Measurements from ENCODE around the gene GPRIN1.
"Not testable (repeated sequence)": the region's sequence is repeated elsewhere in the genome, so short reads cannot be mapped to it uniquely, and the experiment has no call there.

The GPRIN1 gene

DNA sequence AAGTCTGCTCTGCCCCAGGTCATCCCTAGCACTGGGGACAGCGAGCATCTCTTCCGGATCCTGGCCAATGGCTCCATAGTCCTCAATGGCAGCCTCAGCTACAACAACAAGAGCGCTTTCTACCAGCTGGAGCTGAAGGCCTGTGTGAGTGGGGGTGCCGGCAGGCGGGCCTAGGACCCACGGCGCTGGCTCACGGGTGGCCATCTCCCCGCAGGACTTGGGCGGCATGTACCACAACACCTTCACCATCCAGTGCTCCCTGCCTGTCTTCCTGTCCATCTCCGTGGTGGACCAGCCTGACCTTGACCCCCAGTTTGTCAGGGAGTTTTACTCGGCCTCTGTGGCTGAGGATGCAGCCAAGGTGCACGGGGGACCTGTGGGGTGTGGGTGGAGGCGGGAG lies 34.9 kb downstream of the GPRIN1 start:
- DNase-seq (ENCODE audit: low read depth in 1 of 2, low spot score in 1 of 2): no peak

DNA sequence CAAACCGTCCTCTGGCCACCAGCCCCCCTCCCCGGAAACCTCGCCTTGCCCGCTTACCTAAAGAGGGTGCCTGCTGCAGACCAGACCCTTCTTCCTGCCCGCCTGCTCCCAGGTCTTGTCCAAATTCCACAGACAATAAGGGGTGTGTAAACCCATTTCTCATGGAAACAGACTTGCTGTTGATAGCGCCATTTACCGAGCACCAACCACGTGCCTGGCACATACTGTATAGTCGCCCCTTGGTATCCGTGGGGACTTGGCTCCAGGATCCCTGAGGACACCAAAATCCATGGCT lies 35.7 kb downstream of the GPRIN1 start:
- DNase-seq (ENCODE audit: low read depth in 1 of 2, low spot score in 1 of 2): no peak

- peak; percentile 65 to 72 for DNase-seq (ENCODE audit: low read depth in 1 of 2, low spot score in 1 of 2)
Measured at GRCh38 chr5:176573564-176574296, 36.2 kb downstream of the GPRIN1 start.

DNA sequence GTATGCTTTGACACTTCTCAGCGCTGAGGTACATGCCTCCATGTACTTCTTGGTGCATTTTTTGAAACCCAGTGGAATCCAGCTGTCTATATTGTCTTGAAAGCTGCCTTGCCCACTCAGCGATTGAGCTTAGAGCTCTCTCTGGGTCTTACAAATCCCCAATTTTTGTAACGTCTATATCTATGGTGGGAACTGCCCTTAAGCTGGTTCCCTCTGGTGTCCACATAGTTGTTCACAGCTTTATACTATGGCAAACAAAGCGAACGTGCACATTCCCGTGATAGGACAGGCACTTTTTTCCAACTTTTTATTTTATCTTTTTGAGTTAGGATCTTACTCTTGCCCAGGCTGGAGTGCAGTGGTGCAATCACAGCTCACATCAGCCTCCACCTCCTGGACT lies 39.9 kb downstream of the GPRIN1 start:
- DNase-seq (ENCODE audit: low read depth in 1 of 2, low spot score in 1 of 2): no peak

GRCh38 chr5:176568657-176569056 lies 41.3 kb downstream of the GPRIN1 start:
- no peak for DNase-seq (ENCODE audit: low read depth in 1 of 2, low spot score in 1 of 2)

- DNase-seq (ENCODE audit: low read depth in 1 of 2, low spot score in 1 of 2): no peak
Measured at GRCh38 chr5:176565760-176566288, 44.1 kb downstream of the GPRIN1 start.

DNA sequence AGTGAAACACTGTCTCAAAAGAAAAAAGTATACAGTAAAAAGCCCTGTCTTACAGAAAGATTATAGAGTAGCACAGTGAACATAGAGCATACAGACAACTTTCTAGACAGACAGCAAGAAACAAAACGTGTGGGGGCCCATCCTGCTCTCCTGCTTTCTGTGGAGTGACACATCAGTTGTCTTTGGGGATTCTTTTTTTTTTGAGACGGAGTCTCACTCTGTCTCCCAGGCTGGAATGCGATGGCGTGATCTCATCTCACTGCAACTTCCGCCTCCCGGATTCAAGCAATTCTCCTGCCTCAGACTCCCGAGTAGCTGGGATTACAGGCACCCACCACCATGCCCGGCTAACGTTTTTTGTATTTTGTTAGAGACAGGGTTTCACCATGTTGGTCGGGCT lies 46.0 kb downstream of the GPRIN1 start:
- no peak for DNase-seq (ENCODE audit: low read depth in 1 of 2, low spot score in 1 of 2)

DNA sequence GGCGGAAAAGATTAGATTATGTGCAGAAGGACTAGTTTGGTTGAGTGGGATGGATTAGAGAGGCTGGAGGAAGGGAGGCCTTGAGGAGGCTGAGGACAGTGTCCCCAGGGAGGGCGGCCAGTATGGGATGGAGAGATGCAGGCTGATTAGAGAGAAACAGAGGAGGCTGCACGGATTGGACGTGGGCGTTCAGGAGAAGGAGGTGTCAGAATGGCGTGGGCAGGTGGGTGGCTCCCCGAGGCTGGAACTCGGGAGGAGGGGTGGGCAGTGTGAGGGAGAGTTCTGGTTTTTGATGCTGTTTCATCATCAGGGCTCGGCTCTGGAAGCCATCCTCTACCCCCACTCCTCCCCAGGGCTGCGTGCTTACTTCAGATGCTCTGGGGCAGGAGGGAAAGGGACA lies 47.8 kb downstream of the GPRIN1 start:
- no peak for DNase-seq (ENCODE audit: low read depth in 1 of 2, low spot score in 1 of 2)

- DNase-seq (ENCODE audit: low read depth in 1 of 2, low spot score in 1 of 2): no peak
Measured at GRCh38 chr5:176561259-176561658, 48.7 kb downstream of the GPRIN1 start.

DNA sequence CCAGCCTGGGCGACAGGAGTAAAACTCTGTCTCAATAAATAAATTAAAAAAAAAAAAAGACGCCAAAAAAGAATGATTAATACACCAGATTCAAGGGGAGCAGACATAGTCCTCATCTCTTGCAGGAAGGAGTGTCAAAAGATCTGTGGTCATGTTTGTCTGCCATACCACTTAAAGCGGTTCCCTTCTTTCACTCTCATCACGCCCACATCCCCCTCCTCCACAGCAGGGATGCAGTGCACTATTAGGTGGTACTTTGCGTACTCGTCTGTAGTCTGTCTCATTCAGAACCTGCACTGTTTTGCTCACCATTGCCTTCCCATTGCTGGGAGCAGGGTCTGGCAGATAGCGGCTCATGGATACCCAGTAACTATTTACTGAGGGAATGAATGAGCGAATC lies 49.6 kb downstream of the GPRIN1 start:
- DNase-seq (ENCODE audit: low read depth in 1 of 2, low spot score in 1 of 2): no peak

DNA sequence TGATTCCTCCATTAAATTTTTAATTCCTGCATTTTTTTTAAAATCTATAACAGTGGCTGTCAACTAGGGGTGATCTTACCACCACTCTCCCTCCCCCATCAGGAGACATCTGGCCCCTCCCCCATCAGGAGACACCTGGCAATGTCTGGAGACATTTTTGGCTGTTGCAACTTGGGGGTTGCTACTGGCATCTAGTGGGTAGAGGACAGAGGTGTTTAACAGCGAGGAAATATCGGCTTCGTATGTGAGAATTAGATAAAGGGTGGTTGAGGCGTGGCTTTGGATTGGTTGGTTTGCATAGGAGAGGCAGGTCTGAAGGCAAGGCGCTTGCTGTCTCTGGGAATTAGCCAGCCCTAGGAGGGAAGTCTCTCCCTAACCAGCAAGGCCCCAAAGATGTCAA lies 50.3 kb downstream of the GPRIN1 start:
- DNase-seq (ENCODE audit: low read depth in 1 of 2, low spot score in 1 of 2): no peak

DNA sequence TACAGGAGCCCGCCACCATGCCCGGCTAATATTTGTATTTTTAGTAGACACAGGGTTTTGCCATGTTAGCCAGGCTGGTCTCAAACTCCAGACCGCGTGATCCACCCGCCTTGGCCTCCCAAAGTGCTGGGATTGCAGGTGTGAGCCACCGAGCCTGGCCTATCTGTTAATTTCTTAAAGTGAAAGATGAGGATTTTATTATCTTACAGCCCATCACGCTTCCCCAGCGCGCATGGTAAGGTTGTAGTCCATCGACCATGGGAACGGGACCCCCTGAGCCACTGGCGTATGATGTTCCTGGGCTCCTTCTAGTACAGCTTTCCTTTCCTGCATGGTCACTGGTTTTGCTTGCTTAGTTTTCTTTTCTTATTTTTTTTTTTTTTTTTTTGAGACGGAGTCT lies 52.1 kb downstream of the GPRIN1 start:
- DNase-seq (ENCODE audit: low read depth in 1 of 2, low spot score in 1 of 2): no peak

DNA sequence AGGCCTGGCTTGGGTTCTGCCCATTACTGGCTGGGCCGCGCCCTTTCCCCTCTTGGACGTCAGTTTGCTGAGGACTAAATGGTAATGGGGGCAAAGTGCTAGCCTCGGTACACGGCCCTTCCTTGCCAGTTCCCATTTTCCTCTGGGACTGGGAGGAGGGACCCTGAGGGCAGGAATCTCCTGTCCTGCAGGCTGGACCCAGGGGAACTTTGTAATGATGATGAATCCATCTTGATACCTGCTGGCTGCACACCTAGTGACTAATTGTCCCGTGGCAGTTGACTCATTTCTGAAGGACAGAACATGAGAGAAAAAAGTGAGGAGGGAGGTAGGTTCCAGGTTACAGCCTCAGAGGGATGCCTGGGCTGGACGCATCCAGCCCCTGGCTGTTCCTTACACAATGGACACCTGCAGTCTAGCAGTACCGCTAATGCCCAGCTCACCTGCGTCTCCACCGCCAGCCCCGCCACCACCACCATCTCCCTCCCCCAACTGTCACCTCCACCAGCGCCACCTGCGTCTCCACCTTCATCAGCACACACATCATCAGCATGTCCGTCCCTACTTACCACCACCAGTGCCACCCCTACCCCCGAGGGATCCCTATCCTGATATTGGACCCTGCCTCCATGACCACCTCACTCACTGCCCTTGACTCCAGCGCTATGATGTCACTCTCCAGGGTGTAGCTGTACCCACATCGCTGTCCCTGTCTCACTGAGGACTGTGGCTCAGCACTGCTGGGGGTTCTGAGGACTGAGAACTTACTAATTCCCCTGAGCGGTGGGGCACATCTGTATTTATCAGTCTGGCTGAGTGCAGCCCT lies 56.5 kb downstream of the GPRIN1 start:
- DNase-seq (ENCODE audit: low read depth in 1 of 2, low spot score in 1 of 2): no peak

DNA sequence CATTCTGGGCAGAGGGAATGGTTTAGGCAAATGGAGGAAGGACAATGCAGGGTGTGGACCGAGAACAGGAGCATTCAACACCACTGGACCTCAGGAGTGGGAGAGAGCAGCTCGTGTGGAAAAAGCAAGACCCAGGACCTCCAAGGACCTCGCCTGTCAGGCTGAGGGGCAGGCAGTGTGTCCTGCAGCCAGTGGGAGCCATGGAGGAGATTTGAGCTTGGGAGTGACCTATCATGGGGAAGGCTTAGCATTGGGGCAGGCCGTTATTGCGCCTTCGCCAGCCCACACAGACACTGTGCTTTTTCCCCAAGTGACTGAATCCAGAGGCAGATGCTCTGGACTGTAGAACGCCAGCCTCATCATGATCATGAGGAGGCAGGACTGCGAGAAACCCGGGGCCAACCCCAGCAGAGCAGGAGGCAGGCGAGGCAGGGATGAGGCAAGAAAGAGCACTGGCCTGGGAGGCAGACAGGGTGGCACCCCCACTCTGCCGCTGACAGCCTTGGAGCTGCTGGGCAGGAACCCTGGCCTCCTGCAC lies 57.6 kb downstream of the GPRIN1 start:
- DNase-seq (ENCODE audit: low read depth in 1 of 2, low spot score in 1 of 2): no peak

GRCh38 chr5:176550937-176551336 lies 59.0 kb downstream of the GPRIN1 start:
- not testable (repeated sequence) for DNase-seq (ENCODE audit: low read depth in 1 of 2, low spot score in 1 of 2)

DNA sequence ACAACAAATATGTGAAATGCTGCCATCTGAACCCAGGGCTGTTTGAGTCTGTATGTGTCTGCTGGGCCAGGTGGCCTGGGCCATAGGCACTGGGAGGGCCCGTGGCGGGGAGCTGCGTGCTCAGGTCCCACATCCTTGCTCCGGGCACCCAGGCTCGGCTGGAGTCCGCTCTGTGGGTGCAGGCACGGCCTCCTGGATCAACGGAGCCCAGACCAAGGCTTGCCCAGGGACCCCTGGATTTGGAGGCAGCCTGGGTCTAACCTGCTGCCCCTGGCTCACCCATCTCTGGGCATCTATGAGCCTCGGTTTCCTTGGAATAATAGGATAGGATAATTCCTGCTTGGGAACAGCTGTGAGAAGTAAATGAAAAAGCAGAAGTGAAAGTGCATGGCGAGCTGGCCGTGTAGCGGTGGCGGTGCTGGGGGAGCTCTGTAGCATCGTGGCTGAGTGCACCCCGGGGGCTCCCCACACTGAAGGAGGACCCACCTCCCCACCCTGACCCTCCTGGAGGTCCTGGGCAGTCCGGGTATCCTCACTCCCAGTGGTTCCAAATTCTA lies 59.6 kb downstream of the GPRIN1 start:
- DNase-seq (ENCODE audit: low read depth in 1 of 2, low spot score in 1 of 2): no peak

- no peak for DNase-seq (ENCODE audit: low read depth in 1 of 2, low spot score in 1 of 2)
Measured at GRCh38 chr5:176549871-176550270, 60.1 kb downstream of the GPRIN1 start.

- DNase-seq (ENCODE audit: low read depth in 1 of 2, low spot score in 1 of 2): no peak
Measured at GRCh38 chr5:176548967-176549444, 61.0 kb downstream of the GPRIN1 start, which contains the start of gene CDHR2. Gene CDHR2, plus strand, starts transcription at chr5:176549342. Its CDS starts 16,011 bp downstream, at chr5:176565353.

- no peak for DNase-seq (ENCODE audit: low read depth in 1 of 2, low spot score in 1 of 2)
Measured at GRCh38 chr5:176547802-176548201, 62.2 kb downstream of the GPRIN1 start.

All from activated T-helper 1 cell treated with anti-CD3 and anti-CD28 coated beads, Interleukin-2, amount 50 U/mL, for 16 hours (primary cell).